Measurements from ENCODE around the gene CDK6.
A peak's percentile ranks its signal among the peaks of the same experiment; 100 is the strongest.

CDK6 gene

DNA sequence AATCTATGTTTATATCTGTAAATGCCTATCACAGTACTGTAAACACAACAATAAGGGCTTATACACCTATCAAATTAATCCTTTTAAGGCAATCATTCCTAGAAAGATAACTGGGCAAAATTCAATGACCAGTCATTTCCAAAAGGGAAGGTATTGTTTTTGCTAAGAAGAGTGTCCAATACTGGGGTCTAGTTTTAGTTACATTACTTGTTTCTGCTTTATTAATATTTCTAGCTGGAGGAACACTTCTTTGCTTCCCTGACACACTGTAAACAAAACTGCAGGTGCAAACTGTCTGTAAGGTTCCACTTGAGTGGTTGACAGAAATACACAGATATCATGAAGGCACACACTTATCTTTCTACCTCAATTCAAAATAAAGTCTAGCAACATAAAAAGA lies 162.0 kb downstream of the CDK6 start:
- in situ Hi-C loops (cut with MboI; ENCODE audit: low sequenced_read_pairs, unreplicated experiment): no loop called here
- DNase-seq (ENCODE audit: low spot score): peak; percentile 16
- TF ChIP-seq CTCF (IDR thresholded peaks at IDR 0.05; ENCODE audit: borderline replicate concordance, control extremely low read depth, extremely low read depth, insufficient read depth, missing control alignments): no peak

DNA sequence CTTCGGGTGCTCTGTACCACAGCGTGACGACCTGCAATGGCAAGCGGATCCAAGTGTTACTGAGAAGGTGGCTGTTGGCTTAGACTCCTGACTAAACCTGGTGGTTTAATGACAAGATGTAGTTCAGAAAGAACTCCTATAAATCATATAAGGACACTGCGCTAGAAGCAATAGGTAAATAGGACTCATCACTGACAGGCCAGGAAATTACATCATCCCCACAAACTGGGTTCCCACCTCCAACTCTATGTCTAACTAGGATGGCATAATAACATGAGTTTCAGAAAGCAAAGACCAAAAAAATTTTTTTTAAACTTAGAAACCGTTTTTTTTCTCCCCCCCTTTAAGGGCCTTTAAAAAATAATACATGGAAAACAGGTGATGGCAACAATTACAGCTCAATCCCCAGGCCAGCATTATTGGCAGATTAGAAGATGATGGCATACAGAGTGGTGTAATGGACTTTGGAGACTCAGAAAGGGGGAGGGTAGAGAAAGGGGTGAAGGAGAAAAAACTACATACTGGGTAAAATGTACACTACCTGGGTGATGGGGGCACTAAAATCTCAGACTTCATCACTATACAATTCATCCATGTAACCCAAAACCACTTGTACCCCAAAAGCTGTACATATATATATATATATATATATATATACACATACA lies 164.7 kb downstream of the CDK6 start:
- no peak for TF ChIP-seq CTCF (IDR thresholded peaks at IDR 0.05; ENCODE audit: borderline replicate concordance, control extremely low read depth, extremely low read depth, insufficient read depth, missing control alignments)
- in situ Hi-C loops (cut with MboI; ENCODE audit: low sequenced_read_pairs, unreplicated experiment): no loop called here
- DNase-seq (ENCODE audit: low spot score): no peak

DNA sequence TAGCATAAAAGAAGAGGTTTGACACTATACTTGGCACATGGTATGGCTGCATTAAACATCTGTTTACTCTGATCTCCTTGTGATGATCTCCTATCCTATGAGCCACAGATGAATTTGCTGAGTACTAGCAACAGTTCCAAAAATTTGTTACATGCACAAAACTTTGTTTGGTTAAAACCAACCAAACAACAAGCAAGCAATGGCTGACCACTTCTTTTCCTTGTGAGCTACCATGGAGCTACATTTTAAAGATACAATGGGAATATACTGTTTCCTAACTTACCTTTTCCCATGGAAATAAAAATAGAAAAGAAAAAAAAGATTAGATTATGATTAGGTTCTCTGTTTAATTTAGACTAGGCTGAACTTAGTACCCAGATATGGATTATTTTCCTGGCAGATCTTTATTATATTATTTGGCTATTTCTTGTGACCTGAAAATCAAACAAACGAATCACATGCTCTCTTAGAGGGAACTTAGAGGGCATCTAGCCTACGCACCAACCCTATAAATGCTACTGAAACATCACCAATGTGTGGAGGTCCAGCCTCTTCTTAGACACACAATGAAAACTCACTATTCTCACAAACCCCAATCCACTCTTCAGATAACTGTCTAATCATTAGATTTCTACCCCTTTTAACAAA lies 166.0 kb downstream of the CDK6 start:
- TF ChIP-seq CTCF (IDR thresholded peaks at IDR 0.05; ENCODE audit: borderline replicate concordance, control extremely low read depth, extremely low read depth, insufficient read depth, missing control alignments): no peak
- in situ Hi-C loops (cut with MboI; ENCODE audit: low sequenced_read_pairs, unreplicated experiment): no loop called here
- DNase-seq (ENCODE audit: low spot score): no peak

GRCh38 chr7:92669616-92670165 lies 166.7 kb downstream of the CDK6 start:
- TF ChIP-seq CTCF (IDR thresholded peaks at IDR 0.05; ENCODE audit: borderline replicate concordance, control extremely low read depth, extremely low read depth, insufficient read depth, missing control alignments): no peak
- DNase-seq (ENCODE audit: low spot score): no peak
- in situ Hi-C loops (cut with MboI; ENCODE audit: low sequenced_read_pairs, unreplicated experiment): no loop called here

- DNase-seq (ENCODE audit: low spot score): no peak
- in situ Hi-C loops (cut with MboI; ENCODE audit: low sequenced_read_pairs, unreplicated experiment): no loop called here
- no peak for TF ChIP-seq CTCF (IDR thresholded peaks at IDR 0.05; ENCODE audit: borderline replicate concordance, control extremely low read depth, extremely low read depth, insufficient read depth, missing control alignments)
These were observed 167.8 kb downstream of the CDK6 start for GRCh38 chr7:92668564-92668963.

DNA sequence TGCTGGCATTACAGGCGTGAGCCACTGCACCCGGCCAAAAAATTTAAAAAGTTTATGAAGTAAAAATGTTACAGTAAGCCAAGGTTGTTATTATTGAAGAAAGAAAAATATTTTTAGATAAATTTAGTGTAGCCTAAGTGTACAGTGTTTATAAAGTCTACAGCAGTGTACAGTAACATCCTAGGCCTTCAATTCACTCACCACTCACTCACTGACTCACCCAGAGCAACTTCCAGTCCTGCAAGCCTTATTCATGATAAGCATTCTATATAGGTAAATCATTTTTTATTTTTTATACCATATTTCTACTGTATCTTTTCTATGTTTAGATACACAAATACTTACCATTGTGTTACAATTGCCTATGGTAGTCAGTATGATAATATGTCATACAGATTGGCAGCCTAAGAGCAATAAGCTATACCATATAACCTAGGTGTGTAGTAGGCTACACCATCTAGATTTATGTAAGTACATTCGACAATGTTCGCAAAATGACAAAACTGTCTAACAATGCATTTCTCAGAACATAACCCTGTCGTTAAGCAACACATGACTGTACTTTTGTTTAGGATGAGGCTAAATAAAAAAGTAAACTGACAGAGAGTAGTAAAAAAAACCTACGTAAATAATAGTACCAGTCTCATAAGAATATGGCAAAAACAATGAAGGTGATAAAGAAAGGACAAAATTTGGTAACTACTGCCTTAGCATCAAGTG lies 168.4 kb downstream of the CDK6 start:
- in situ Hi-C loops (cut with MboI; ENCODE audit: low sequenced_read_pairs, unreplicated experiment): no loop called here
- no peak for DNase-seq (ENCODE audit: low spot score)
- TF ChIP-seq CTCF (IDR thresholded peaks at IDR 0.05; ENCODE audit: borderline replicate concordance, control extremely low read depth, extremely low read depth, insufficient read depth, missing control alignments): no peak

All from GM13976 (cell line).